IMR-90 (cell line): ENCODE measurements around the gene UBA7.

Source experiments
- CEBPB ChIP-seq: IDR thresholded peaks from 2 replicates; pipeline ENCODE4 v1.6.1; 2012; ENCODE audit warnings: low read depth, low read length, improper control_type of control experiment
- CHD1 ChIP-seq: IDR thresholded peaks from 2 replicates; pipeline ENCODE4 v1.6.1; 2012; ENCODE audit warnings: low read depth, low read length, improper control_type of control experiment
- CTCF ChIP-seq: conservative IDR thresholded peaks from 2 replicates; pipeline ENCODE4 v1.5.1; 2012; ENCODE audit warnings: mild to moderate bottlenecking, low read depth, low read length, improper control_type of control experiment
- ELK1 ChIP-seq: fragments of 150-350 bp; IDR thresholded peaks from 2 replicates; pipeline ENCODE4 v1.6.1; 2016; ENCODE audit warnings: low read depth, mild to moderate bottlenecking, low read length, moderate library complexity, borderline replicate concordance
- FOS ChIP-seq: fragments of 150-350 bp; IDR thresholded peaks from 2 replicates; pipeline ENCODE4 v1.6.1; 2016; ENCODE audit warnings: low read depth, low read length
- MAFK ChIP-seq: IDR thresholded peaks from 2 replicates; pipeline ENCODE4 v1.6.1; 2012; ENCODE audit warnings: low read depth, low read length, improper control_type of control experiment
- MAZ ChIP-seq: IDR thresholded peaks from 2 replicates; pipeline ENCODE4 v1.6.1; 2012; ENCODE audit warnings: low read depth, mild to moderate bottlenecking, low read length, improper control_type of control experiment, moderate library complexity, borderline replicate concordance
- MXI1 ChIP-seq: IDR thresholded peaks from 2 replicates; pipeline ENCODE4 v1.6.1; 2012; ENCODE audit warnings: low read depth, mild to moderate bottlenecking, low read length, moderate library complexity, borderline replicate concordance
- POLR2A ChIP-seq: IDR thresholded peaks from 2 replicates; pipeline ENCODE4 v1.6.1; 2012; ENCODE audit warnings: mild to moderate bottlenecking, low read depth, low read length
- RCOR1 ChIP-seq: IDR thresholded peaks from 2 replicates; pipeline ENCODE4 v1.6.1; 2012; ENCODE audit warnings: mild to moderate bottlenecking, low read length, improper control_type of control experiment; ENCODE audit not compliant: insufficient replicate concordance

DNA sequence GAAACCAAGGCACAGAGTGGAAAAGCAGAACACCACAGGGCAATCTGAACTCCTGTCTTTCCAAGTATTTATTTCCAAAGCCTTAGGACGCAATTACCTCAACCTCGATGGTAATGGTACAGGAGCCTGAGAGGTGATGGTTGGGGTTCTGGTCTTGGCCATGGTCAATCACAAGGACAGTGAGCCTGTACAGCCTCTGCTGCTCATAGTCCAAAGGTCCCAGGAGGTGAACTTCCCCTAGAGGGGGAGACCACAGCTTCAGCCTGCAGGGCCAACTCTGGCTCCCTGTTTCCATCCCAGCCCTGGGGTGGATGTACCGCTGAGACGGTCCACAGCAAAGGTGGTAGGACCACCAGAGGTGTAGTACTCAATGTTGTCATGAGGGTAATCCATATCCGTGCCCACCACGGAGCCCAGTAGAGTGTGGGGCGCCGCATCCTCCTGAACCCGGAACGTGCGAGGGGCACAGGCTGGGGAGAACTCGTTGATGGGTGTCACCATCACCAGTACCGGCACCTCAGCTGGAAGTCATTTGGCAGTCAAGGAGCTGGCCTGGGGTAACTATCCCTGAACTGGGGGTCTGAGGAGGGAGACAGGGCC is 20.2 kb downstream of the UBA7 start:
- no peak for TF ChIP-seq CTCF
- no peak for TF ChIP-seq MAZ
- TF ChIP-seq POLR2A: no peak
- no peak for TF ChIP-seq FOS
- no peak for TF ChIP-seq CHD1
- TF ChIP-seq MXI1: no peak
- no peak for TF ChIP-seq MAFK
- TF ChIP-seq CEBPB: no peak
- no peak for TF ChIP-seq RCOR1
- no peak for TF ChIP-seq ELK1
